Measurements from ENCODE around the gene MTURN.
A peak's percentile ranks its signal among the peaks of the same experiment; 100 is the strongest.

Gene MTURN

GRCh38 chr7:30173058-30173897, 38.5 kb downstream of the MTURN start:
- no peak overlapping the region for H3K14ac ChIP-seq (ENCODE audit: low read length)
- H3K4me1 ChIP-seq (ENCODE audit: control insufficient read depth in 2 of 2, insufficient read depth in 1 of 2, low read depth in 1 of 2, low read length in 2 of 2), result peaks cover 10 to 25% of the 10 kb centered on the region in 2 donors
- H3K27ac ChIP-seq (replicated peaks; ENCODE audit: low read length), result no peak overlapping the region
- peak overlapping the region; percentile 31 for H2AFZ ChIP-seq (ENCODE audit: low read length)
- H2BK12ac ChIP-seq (ENCODE audit: low read length), result no peak overlapping the region
- H3K9ac ChIP-seq (ENCODE audit: low read depth, low read length, poor library complexity), result no peak overlapping the region
- no peak overlapping the region for H4K8ac ChIP-seq (ENCODE audit: low read depth, low read length)
- no peak overlapping the region for H3K23ac ChIP-seq (ENCODE audit: low read depth, low read length, poor library complexity)
- no peaks in the 10 kb centered on the region for H3K36me3 ChIP-seq (replicated peaks in 1 of 2; ENCODE audit: control insufficient read depth in 2 of 2, insufficient read depth in 2 of 2, low read length in 2 of 2)
- H3K18ac ChIP-seq (ENCODE audit: low read length), result peak overlapping the region; percentile 35
- no peak overlapping the region for H4K91ac ChIP-seq (ENCODE audit: low read depth, low read length, poor library complexity)
- no peak overlapping the region for H2BK15ac ChIP-seq (ENCODE audit: low read length)
- H2BK5ac ChIP-seq (ENCODE audit: low read length), result no peak overlapping the region
- no peak overlapping the region for H3K4me2 ChIP-seq (ENCODE audit: insufficient read depth, low read length, poor library complexity, severe bottlenecking)
- DNase-seq (ENCODE audit: low spot score), result no peak
- H2AK5ac ChIP-seq (ENCODE audit: low read depth, low read length), result no peak overlapping the region
- no peak overlapping the region for H3K4me3 ChIP-seq (ENCODE audit: low read length in 2 of 2)
- no CpG with 5 or more reads among the region's 13 CpGs for WGBS, 2 donors (ENCODE audit: extremely low coverage in 2 of 2, insufficient read length in 2 of 2, insufficient replicate concordance in 1 of 2)
- no peaks in the 10 kb centered on the region for H3K79me1 ChIP-seq (ENCODE audit: low read depth, low read length)
- peaks cover 0 to 38% (median 0%) of the 10 kb centered on the region in 3 experiments for H3K27me3 ChIP-seq (ENCODE audit: control insufficient read depth in 3 of 3, insufficient read depth in 3 of 3, low read depth in 1 of 3, low read length in 3 of 3)
- no peaks in the 10 kb centered on the region for H3K9me3 ChIP-seq (replicated peaks in 1 of 2; ENCODE audit: control insufficient read depth in 2 of 2, insufficient read depth in 1 of 2, low read depth in 1 of 2, low read length in 2 of 2)
- H2BK120ac ChIP-seq (ENCODE audit: low read depth, low read length), result no peak overlapping the region
- no peak overlapping the region for H3K4ac ChIP-seq (ENCODE audit: low read length)

DNA sequence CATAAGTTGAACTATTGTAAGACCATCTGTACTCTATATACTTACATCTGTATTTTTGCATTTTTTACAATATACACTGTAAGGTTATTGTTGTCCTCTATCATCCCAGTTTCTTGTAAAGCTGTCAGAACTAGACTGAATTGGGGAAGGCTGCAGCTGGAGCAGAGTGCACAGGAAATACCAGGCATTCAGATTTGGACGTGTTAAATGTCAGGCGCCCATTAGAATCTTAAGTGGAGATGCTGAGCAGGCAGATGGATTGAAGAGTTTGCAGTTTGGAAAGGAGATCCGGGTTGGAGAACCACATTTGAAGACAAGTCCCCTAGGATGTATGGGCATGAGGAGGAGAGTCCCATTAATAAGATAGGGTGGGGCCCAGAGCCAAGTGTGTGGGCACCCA, 40.4 kb downstream of the MTURN start:
- H3K36me3 ChIP-seq (replicated peaks in 1 of 2; ENCODE audit: control insufficient read depth in 2 of 2, insufficient read depth in 2 of 2, low read length in 2 of 2), result no peaks in the 10 kb centered on the region
- no peak overlapping the region for H4K8ac ChIP-seq (ENCODE audit: low read depth, low read length)
- H3K4me2 ChIP-seq (ENCODE audit: insufficient read depth, low read length, poor library complexity, severe bottlenecking), result no peak overlapping the region
- H4K91ac ChIP-seq (ENCODE audit: low read depth, low read length, poor library complexity), result no peak overlapping the region
- H3K27ac ChIP-seq (replicated peaks; ENCODE audit: low read length), result no peak overlapping the region
- H3K4me1 ChIP-seq (ENCODE audit: control insufficient read depth in 2 of 2, insufficient read depth in 1 of 2, low read depth in 1 of 2, low read length in 2 of 2), result peaks cover 8 to 17% of the 10 kb centered on the region in 2 donors
- no peak overlapping the region for H2AFZ ChIP-seq (ENCODE audit: low read length)
- no peak overlapping the region for H3K23ac ChIP-seq (ENCODE audit: low read depth, low read length, poor library complexity)
- H2AK5ac ChIP-seq (ENCODE audit: low read depth, low read length), result no peak overlapping the region
- H3K4me3 ChIP-seq (ENCODE audit: low read length in 2 of 2), result no peak overlapping the region
- no peak overlapping the region for H3K4ac ChIP-seq (ENCODE audit: low read length)
- no peak overlapping the region for H2BK120ac ChIP-seq (ENCODE audit: low read depth, low read length)
- peaks cover 0 to 26% (median 0%) of the 10 kb centered on the region in 3 experiments for H3K27me3 ChIP-seq (ENCODE audit: control insufficient read depth in 3 of 3, insufficient read depth in 3 of 3, low read depth in 1 of 3, low read length in 3 of 3)
- no peaks in the 10 kb centered on the region for H3K9me3 ChIP-seq (replicated peaks in 1 of 2; ENCODE audit: control insufficient read depth in 2 of 2, insufficient read depth in 1 of 2, low read depth in 1 of 2, low read length in 2 of 2)
- no peak overlapping the region for H2BK15ac ChIP-seq (ENCODE audit: low read length)
- no peak overlapping the region for H3K18ac ChIP-seq (ENCODE audit: low read length)
- no peak overlapping the region for H3K14ac ChIP-seq (ENCODE audit: low read length)
- WGBS, 2 donors (ENCODE audit: extremely low coverage in 2 of 2, insufficient read length in 2 of 2, insufficient replicate concordance in 1 of 2), result no CpG with 5 or more reads among the region's 3 CpGs
- no peak for DNase-seq (ENCODE audit: low spot score)
- no peaks in the 10 kb centered on the region for H3K79me1 ChIP-seq (ENCODE audit: low read depth, low read length)
- no peak overlapping the region for H2BK5ac ChIP-seq (ENCODE audit: low read length)
- H2BK12ac ChIP-seq (ENCODE audit: low read length), result no peak overlapping the region
- H3K9ac ChIP-seq (ENCODE audit: low read depth, low read length, poor library complexity), result no peak overlapping the region

- no peak for DNase-seq (ENCODE audit: low spot score)
- no CpG with 5 or more reads among the region's 7 CpGs for WGBS, 2 donors (ENCODE audit: extremely low coverage in 2 of 2, insufficient read length in 2 of 2, insufficient replicate concordance in 1 of 2)
- Histone ChIP-seq H3K18ac (ENCODE audit: low read length) (no peak overlapping the region), H2AK5ac (ENCODE audit: low read depth, low read length) (no peak overlapping the region), H4K91ac (ENCODE audit: low read depth, low read length, poor library complexity) (no peak overlapping the region), H3K4me2 (ENCODE audit: insufficient read depth, low read length, poor library complexity, severe bottlenecking) (no peak overlapping the region), H2BK5ac (ENCODE audit: low read length) (no peak overlapping the region), H2BK15ac (ENCODE audit: low read length) (no peak overlapping the region), H3K79me1 (ENCODE audit: low read depth, low read length) (no peaks in the 10 kb centered on the region), H2BK120ac (ENCODE audit: low read depth, low read length) (no peak overlapping the region), H3K4me3 (ENCODE audit: low read length in 2 of 2) (no peak overlapping the region), H3K27ac (replicated peaks; ENCODE audit: low read length) (no peak overlapping the region), H2AFZ (ENCODE audit: low read length) (no peak overlapping the region), H2BK12ac (ENCODE audit: low read length) (no peak overlapping the region), H3K9ac (ENCODE audit: low read depth, low read length, poor library complexity) (no peak overlapping the region), H3K14ac (ENCODE audit: low read length) (no peak overlapping the region), H3K4me1 (ENCODE audit: control insufficient read depth in 2 of 2, insufficient read depth in 1 of 2, low read depth in 1 of 2, low read length in 2 of 2) (peaks cover 8 to 17% of the 10 kb centered on the region in 2 donors), H4K8ac (ENCODE audit: low read depth, low read length) (no peak overlapping the region), H3K9me3 (replicated peaks in 1 of 2; ENCODE audit: control insufficient read depth in 2 of 2, insufficient read depth in 1 of 2, low read depth in 1 of 2, low read length in 2 of 2) (no peaks in the 10 kb centered on the region), H3K4ac (ENCODE audit: low read length) (no peak overlapping the region), H3K36me3 (replicated peaks in 1 of 2; ENCODE audit: control insufficient read depth in 2 of 2, insufficient read depth in 2 of 2, low read length in 2 of 2) (no peaks in the 10 kb centered on the region), H3K23ac (ENCODE audit: low read depth, low read length, poor library complexity) (no peak overlapping the region), H3K27me3 (ENCODE audit: control insufficient read depth in 3 of 3, insufficient read depth in 3 of 3, low read depth in 1 of 3, low read length in 3 of 3) (peaks cover 0 to 21% (median 0%) of the 10 kb centered on the region in 3 experiments)
Observed at GRCh38 chr7:30175636-30176147, 40.9 kb downstream of the MTURN start.

- peaks cover 0 to 18% (median 0%) of the 10 kb centered on the region in 3 experiments for H3K27me3 ChIP-seq (ENCODE audit: control insufficient read depth in 3 of 3, insufficient read depth in 3 of 3, low read depth in 1 of 3, low read length in 3 of 3)
- H3K23ac ChIP-seq (ENCODE audit: low read depth, low read length, poor library complexity), result no peak overlapping the region
- no peaks in the 10 kb centered on the region for H3K9me3 ChIP-seq (replicated peaks in 1 of 2; ENCODE audit: control insufficient read depth in 2 of 2, insufficient read depth in 1 of 2, low read depth in 1 of 2, low read length in 2 of 2)
- H3K79me1 ChIP-seq (ENCODE audit: low read depth, low read length), result no peaks in the 10 kb centered on the region
- H3K4me1 ChIP-seq (ENCODE audit: control insufficient read depth in 2 of 2, insufficient read depth in 1 of 2, low read depth in 1 of 2, low read length in 2 of 2), result peaks cover 8 to 17% of the 10 kb centered on the region in 2 donors
- no peak overlapping the region for H2BK12ac ChIP-seq (ENCODE audit: low read length)
- no peak overlapping the region for H2BK15ac ChIP-seq (ENCODE audit: low read length)
- no peak overlapping the region for H2BK120ac ChIP-seq (ENCODE audit: low read depth, low read length)
- H3K14ac ChIP-seq (ENCODE audit: low read length), result no peak overlapping the region
- no peak overlapping the region for H3K4me2 ChIP-seq (ENCODE audit: insufficient read depth, low read length, poor library complexity, severe bottlenecking)
- no peak overlapping the region for H4K8ac ChIP-seq (ENCODE audit: low read depth, low read length)
- no peak overlapping the region for H3K4ac ChIP-seq (ENCODE audit: low read length)
- no peak overlapping the region for H3K27ac ChIP-seq (replicated peaks; ENCODE audit: low read length)
- no peak overlapping the region for H3K9ac ChIP-seq (ENCODE audit: low read depth, low read length, poor library complexity)
- no peak overlapping the region for H3K4me3 ChIP-seq (ENCODE audit: low read length in 2 of 2)
- H4K91ac ChIP-seq (ENCODE audit: low read depth, low read length, poor library complexity), result no peak overlapping the region
- no peak overlapping the region for H2BK5ac ChIP-seq (ENCODE audit: low read length)
- H3K18ac ChIP-seq (ENCODE audit: low read length), result peak overlapping the region; percentile 25
- WGBS, 2 donors (ENCODE audit: extremely low coverage in 2 of 2, insufficient read length in 2 of 2, insufficient replicate concordance in 1 of 2), result no CpG with 5 or more reads among the region's 6 CpGs
- no peaks in the 10 kb centered on the region for H3K36me3 ChIP-seq (replicated peaks in 1 of 2; ENCODE audit: control insufficient read depth in 2 of 2, insufficient read depth in 2 of 2, low read length in 2 of 2)
- H2AK5ac ChIP-seq (ENCODE audit: low read depth, low read length), result no peak overlapping the region
- DNase-seq (ENCODE audit: low spot score), result no peak
- no peak overlapping the region for H2AFZ ChIP-seq (ENCODE audit: low read length)
Observed at GRCh38 chr7:30176463-30177109, 41.8 kb downstream of the MTURN start.

Data from neuronal stem cell (in vitro differentiated cells).